ENCODE results near the gene PLXNB2.
A peak's percentile ranks its signal among the peaks of the same experiment; 100 is the strongest.

The PLXNB2 gene

DNA sequence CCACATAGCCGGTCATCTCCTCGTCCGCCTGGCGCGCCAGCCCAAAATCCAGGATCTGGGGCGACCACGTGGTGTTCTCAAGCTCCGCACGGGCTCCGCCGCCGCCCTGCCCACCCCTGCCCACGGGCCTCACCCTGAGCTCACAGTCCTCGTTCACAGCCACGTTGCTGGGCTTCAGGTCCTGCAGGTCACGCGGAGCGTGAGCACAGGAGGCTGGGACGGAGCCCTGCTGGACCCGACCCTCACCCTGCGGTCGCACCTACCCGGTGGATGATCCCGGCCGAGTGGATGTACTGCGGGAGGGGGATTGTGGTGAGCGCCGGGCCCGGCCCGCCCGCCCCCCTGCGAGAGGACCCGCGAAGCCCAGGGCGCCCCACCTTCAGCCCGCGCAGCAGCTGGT, 40.5 kb downstream of the PLXNB2 start:
- DNase-seq, result no peak
- Mint-ChIP-seq H3K27ac (no peak overlapping the region), H3K9me3 (no peaks in the 10 kb centered on the region), H3K4me1 (peaks cover 18% of the 10 kb centered on the region), H3K4me3 (no peak overlapping the region), H3K27me3 (ENCODE audit: low read depth, poor library complexity) (peaks cover 45% of the 10 kb centered on the region), H3K36me3 (ENCODE audit: low read depth) (no peaks in the 10 kb centered on the region)
- TF ChIP-seq, protein P1, sequence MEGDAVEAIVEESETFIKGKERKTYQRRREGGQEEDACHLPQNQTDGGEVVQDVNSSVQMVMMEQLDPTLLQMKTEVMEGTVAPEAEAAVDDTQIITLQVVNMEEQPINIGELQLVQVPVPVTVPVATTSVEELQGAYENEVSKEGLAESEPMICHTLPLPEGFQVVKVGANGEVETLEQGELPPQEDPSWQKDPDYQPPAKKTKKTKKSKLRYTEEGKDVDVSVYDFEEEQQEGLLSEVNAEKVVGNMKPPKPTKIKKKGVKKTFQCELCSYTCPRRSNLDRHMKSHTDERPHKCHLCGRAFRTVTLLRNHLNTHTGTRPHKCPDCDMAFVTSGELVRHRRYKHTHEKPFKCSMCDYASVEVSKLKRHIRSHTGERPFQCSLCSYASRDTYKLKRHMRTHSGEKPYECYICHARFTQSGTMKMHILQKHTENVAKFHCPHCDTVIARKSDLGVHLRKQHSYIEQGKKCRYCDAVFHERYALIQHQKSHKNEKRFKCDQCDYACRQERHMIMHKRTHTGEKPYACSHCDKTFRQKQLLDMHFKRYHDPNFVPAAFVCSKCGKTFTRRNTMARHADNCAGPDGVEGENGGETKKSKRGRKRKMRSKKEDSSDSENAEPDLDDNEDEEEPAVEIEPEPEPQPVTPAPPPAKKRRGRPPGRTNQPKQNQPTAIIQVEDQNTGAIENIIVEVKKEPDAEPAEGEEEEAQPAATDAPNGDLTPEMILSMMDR (IDR thresholded peaks at IDR 0.05), result no peak

- TF ChIP-seq, protein P1 (IDR thresholded peaks at IDR 0.05), result no peak
- DNase-seq, result no peak
- Mint-ChIP-seq H3K4me1 (peaks cover 19% of the 10 kb centered on the region), H3K9me3 (no peaks in the 10 kb centered on the region), H3K36me3 (ENCODE audit: low read depth) (no peaks in the 10 kb centered on the region), H3K27ac (no peak overlapping the region), H3K27me3 (ENCODE audit: low read depth, poor library complexity) (peaks cover 35% of the 10 kb centered on the region), H3K4me3 (peak overlapping the region; percentile 8)
Observed at GRCh38 chr22:50264946-50265669, 42.3 kb downstream of the PLXNB2 start.

GRCh38 chr22:50264104-50264745, 43.2 kb downstream of the PLXNB2 start:
- Mint-ChIP-seq H3K36me3 (ENCODE audit: low read depth) (no peaks in the 10 kb centered on the region), H3K4me1 (peaks cover 19% of the 10 kb centered on the region), H3K27ac (no peak overlapping the region), H3K9me3 (no peaks in the 10 kb centered on the region), H3K27me3 (ENCODE audit: low read depth, poor library complexity) (peaks cover 29% of the 10 kb centered on the region), H3K4me3 (no peak overlapping the region)
- TF ChIP-seq, protein P1 (IDR thresholded peaks at IDR 0.05), result no peak
- DNase-seq, result no peak

DNA sequence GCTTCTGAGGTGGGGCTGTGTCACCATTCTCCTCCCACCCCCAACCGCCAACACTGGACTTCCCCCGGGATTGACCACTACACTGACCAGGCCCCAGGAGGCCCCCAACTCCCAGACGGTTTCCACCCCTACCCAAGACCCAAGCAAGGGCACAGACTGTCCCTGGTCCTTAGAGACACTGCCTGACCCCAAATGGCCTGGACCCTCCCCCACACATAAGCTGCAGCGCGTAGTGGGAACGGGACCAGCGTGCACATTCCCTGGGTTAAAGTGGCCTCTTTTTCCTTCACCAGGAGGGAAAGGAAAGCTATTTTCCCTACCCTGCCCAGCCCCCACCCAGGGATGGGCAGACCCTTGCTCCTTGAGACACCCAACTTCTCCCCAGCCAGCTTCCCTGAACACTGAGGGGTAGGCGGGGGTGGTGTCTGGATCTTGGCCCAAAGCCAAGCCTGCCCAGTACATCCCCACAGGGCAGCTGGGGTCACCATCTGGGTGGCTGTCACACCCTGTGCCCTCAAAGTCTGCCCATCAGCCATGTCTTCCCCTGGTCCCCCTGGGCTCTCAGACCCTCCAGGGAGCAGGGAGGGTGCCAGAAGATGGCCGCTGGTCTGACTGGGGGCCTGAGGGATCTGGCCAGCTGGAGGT, 44.4 kb downstream of the PLXNB2 start:
- TF ChIP-seq, protein P1 (IDR thresholded peaks at IDR 0.05), result no peak
- H3K36me3 Mint-ChIP-seq (ENCODE audit: low read depth), result no peaks in the 10 kb centered on the region
- H3K27me3 Mint-ChIP-seq (ENCODE audit: low read depth, poor library complexity), result peaks cover 18% of the 10 kb centered on the region
- no peak for DNase-seq
- H3K4me1 Mint-ChIP-seq, result peaks cover 28% of the 10 kb centered on the region
- H3K9me3 Mint-ChIP-seq, result no peaks in the 10 kb centered on the region
- H3K27ac Mint-ChIP-seq, result no peak overlapping the region
- no peak overlapping the region for H3K4me3 Mint-ChIP-seq

GRCh38 chr22:50262460-50262911, 45.0 kb downstream of the PLXNB2 start:
- no peak overlapping the region for H3K27ac Mint-ChIP-seq
- peaks cover 34% of the 10 kb centered on the region for H3K4me1 Mint-ChIP-seq
- peaks cover 12% of the 10 kb centered on the region for H3K27me3 Mint-ChIP-seq (ENCODE audit: low read depth, poor library complexity)
- H3K36me3 Mint-ChIP-seq (ENCODE audit: low read depth), result no peaks in the 10 kb centered on the region
- no peak for DNase-seq
- H3K9me3 Mint-ChIP-seq, result no peaks in the 10 kb centered on the region
- TF ChIP-seq, protein P1 (IDR thresholded peaks at IDR 0.05), result no peak
- peak overlapping the region; percentile 75 for H3K4me3 Mint-ChIP-seq
